Uterus (tissue), 4 donors: ENCODE measurements around the gene DENND4C. TPM values are rescaled to one million over a fixed set of nuclear protein-coding genes. Genes with fewer than 3 reads are reported as not detected.

Experiments
- DNase-seq, 2 donors: peaks; one replicate each; pipeline ENCODE4 v3.0.0-alpha.2; 2019 to 2020
- H3K27ac ChIP-seq, 2 donors: fragments of 200-600 bp; sonication (generic); 1 replicate in 1 of 2; 2 replicates in 1 of 2; pipeline ENCODE4 v1.5.1; 2016 to 2018
- H3K27me3 ChIP-seq, 2 donors: fragments of 200-600 bp; sonication (generic); one replicate each; pipeline ENCODE4 v1.5.1; 2018 to 2019; ENCODE audit warnings: control low read depth in 1 of 2
- H3K36me3 ChIP-seq, 2 donors: fragments of 200-600 bp; sonication (generic); one replicate each; pipeline ENCODE4 v1.5.1; 2019; ENCODE audit warnings: control low read depth in 1 of 2
- H3K4me1 ChIP-seq, 2 donors: fragments of 200-600 bp; sonication (generic); one replicate each; pipeline ENCODE4 v1.5.1; 2018 to 2019; ENCODE audit warnings: control low read depth in 1 of 2
- H3K4me3 ChIP-seq, 2 donors: fragments of 200-600 bp; sonication (generic); 1 replicate in 1 of 2; 2 replicates in 1 of 2; pipeline ENCODE4 v1.5.1; 2018 to 2019; ENCODE audit warnings: mild to moderate bottlenecking in 1 of 2
- H3K9me3 ChIP-seq, 2 donors: fragments of 200-600 bp; sonication (generic); one replicate each; pipeline ENCODE4 v1.5.1; 2019; ENCODE audit warnings: control low read depth in 1 of 2
- CTCF ChIP-seq, 4 experiments: fragments of 200-600 bp in 2 of 4; fragments of 450-650 bp in 2 of 4; sonication (generic) in 2 of 4; IDR thresholded peaks; one replicate each; pipeline ENCODE4 v1.5.1; 2016 to 2019; ENCODE audit warnings: antibody characterized with exemption in 4 of 4, mild to moderate bottlenecking in 2 of 4, moderate library complexity in 1 of 4
- POLR2A ChIP-seq, 2 donors: fragments of 450-650 bp; IDR thresholded peaks; one replicate each; pipeline ENCODE4 v1.6.1; 2016; ENCODE audit warnings: antibody characterized with exemption in 2 of 2, mild to moderate bottlenecking in 1 of 2, moderate library complexity in 1 of 2
- intact Hi-C: fragments of 100-400 bp; cut with DNase I; formaldehyde crosslinking; loops from one replicate; pipeline ENCODE4 v1.15.1; 2023; ENCODE audit warnings: low total_unique reads
- total RNA-seq, 4 donors: library from RNA; depleted of rRNA in 3 of 4; stranded (reverse); fragments of >200 nt in 3 of 4; gene quantifications; one replicate each; pipeline versions ENCODE4 v1.1.0 to v1.2.4, GENCODE V29; 2014 to 2023
- donor health status: DM: yes; HTN: yes; CAD: no.

Gene DENND4C
- total RNA-seq, 4 donors from 2014 or later, result 101 to 161 (median 133) TPM

GRCh38 chr9:19284729-19285128, 54.2 kb downstream of the DENND4C start:
- H3K9me3 ChIP-seq, result no peaks in the 10 kb centered on the region
- no peaks in the 10 kb centered on the region for H3K36me3 ChIP-seq
- TF ChIP-seq POLR2A (IDR thresholded peaks at IDR 0.05) (no peak), CTCF (IDR thresholded peaks at IDR 0.05) (no peak)
- H3K27ac ChIP-seq, result no peak overlapping the region
- DNase-seq, result no peak
- H3K27me3 ChIP-seq, result no peaks in the 10 kb centered on the region
- no peak overlapping the region for H3K4me3 ChIP-seq
- peaks cover 0 to 5% of the 10 kb centered on the region in 2 donors for H3K4me1 ChIP-seq
- intact Hi-C loops, result no loop called here

- H3K4me1 ChIP-seq, result no peaks in the 10 kb centered on the region
- no peaks in the 10 kb centered on the region for H3K36me3 ChIP-seq
- H3K27me3 ChIP-seq, result no peaks in the 10 kb centered on the region
- DNase-seq, result no peak
- H3K4me3 ChIP-seq, result no peak overlapping the region
- no peak overlapping the region for H3K27ac ChIP-seq
- intact Hi-C loops, result no loop called here
- TF ChIP-seq POLR2A (IDR thresholded peaks at IDR 0.05), result no peak
- H3K9me3 ChIP-seq, result no peaks in the 10 kb centered on the region
These were observed 56.2 kb downstream of the DENND4C start for GRCh38 chr9:19286634-19287188.

- no peak overlapping the region for H3K4me3 ChIP-seq
- no peaks in the 10 kb centered on the region for H3K9me3 ChIP-seq
- H3K27me3 ChIP-seq, result no peaks in the 10 kb centered on the region
- no peak overlapping the region for H3K27ac ChIP-seq
- no peaks in the 10 kb centered on the region for H3K36me3 ChIP-seq
- DNase-seq, result no peak
- intact Hi-C loops, result no loop called here
- TF ChIP-seq POLR2A (IDR thresholded peaks at IDR 0.05), result no peak
- no peak for TF ChIP-seq CTCF (IDR thresholded peaks at IDR 0.05)
- no peaks in the 10 kb centered on the region for H3K4me1 ChIP-seq
These were observed 57.6 kb downstream of the DENND4C start for GRCh38 chr9:19288081-19288480.

GRCh38 chr9:19290103-19290502, 59.6 kb downstream of the DENND4C start:
- intact Hi-C loops, result no loop called here
- Histone ChIP-seq H3K4me3 (no peak overlapping the region), H3K27me3 (no peaks in the 10 kb centered on the region), H3K9me3 (no peaks in the 10 kb centered on the region), H3K4me1 (no peaks in the 10 kb centered on the region), H3K36me3 (no peaks in the 10 kb centered on the region), H3K27ac (no peak overlapping the region)
- TF ChIP-seq CTCF (IDR thresholded peaks at IDR 0.05) (no peak), POLR2A (IDR thresholded peaks at IDR 0.05) (no peak)
- no peak for DNase-seq

GRCh38 chr9:19294219-19294618, 63.7 kb downstream of the DENND4C start:
- no peak for TF ChIP-seq CTCF (IDR thresholded peaks at IDR 0.05)
- no peak for TF ChIP-seq POLR2A (IDR thresholded peaks at IDR 0.05)
- no peaks in the 10 kb centered on the region for H3K4me1 ChIP-seq
- no peaks in the 10 kb centered on the region for H3K9me3 ChIP-seq
- no peaks in the 10 kb centered on the region for H3K27me3 ChIP-seq
- no peak overlapping the region for H3K27ac ChIP-seq
- no peaks in the 10 kb centered on the region for H3K36me3 ChIP-seq
- DNase-seq, result no peak
- intact Hi-C loops, result no loop called here
- H3K4me3 ChIP-seq, result no peak overlapping the region
